ENCODE results near the gene MCHR2.

The MCHR2 gene

GRCh38 chr6:99912657-99913056, 81.4 kb downstream of the MCHR2 start:
- no peak overlapping the region for H3K27ac ChIP-seq (ENCODE audit: low read depth, low read length)
- no peaks in the 10 kb centered on the region for H3K4me1 ChIP-seq (ENCODE audit: control insufficient read depth in 1 of 2, insufficient read depth in 2 of 2, low read length in 2 of 2)
- no peak overlapping the region for H3K9ac ChIP-seq (ENCODE audit: low read depth in 1 of 2, low read length in 2 of 2)
- H3K9me3 ChIP-seq (ENCODE audit: control insufficient read depth in 1 of 2, low read length in 2 of 2): no peaks in the 10 kb centered on the region
- H3K4me3 ChIP-seq (ENCODE audit: low read depth in 1 of 2, low read length in 2 of 2): no peak overlapping the region
- no peaks in the 10 kb centered on the region for H3K27me3 ChIP-seq (ENCODE audit: control insufficient read depth in 1 of 2, insufficient read depth in 2 of 2, low read length in 2 of 2)
- H3K36me3 ChIP-seq (ENCODE audit: control insufficient read depth in 1 of 2, insufficient read depth in 2 of 2, low read length in 2 of 2): no peaks in the 10 kb centered on the region

- Histone ChIP-seq H3K4me3 (ENCODE audit: low read depth in 1 of 2, low read length in 2 of 2) (no peak overlapping the region), H3K4me1 (ENCODE audit: control insufficient read depth in 1 of 2, insufficient read depth in 2 of 2, low read length in 2 of 2) (no peaks in the 10 kb centered on the region), H3K9ac (ENCODE audit: low read depth in 1 of 2, low read length in 2 of 2) (no peak overlapping the region), H3K27ac (ENCODE audit: low read depth, low read length) (no peak overlapping the region), H3K27me3 (ENCODE audit: control insufficient read depth in 1 of 2, insufficient read depth in 2 of 2, low read length in 2 of 2) (no peaks in the 10 kb centered on the region), H3K9me3 (ENCODE audit: control insufficient read depth in 1 of 2, low read length in 2 of 2) (no peaks in the 10 kb centered on the region), H3K36me3 (ENCODE audit: control insufficient read depth in 1 of 2, insufficient read depth in 2 of 2, low read length in 2 of 2) (no peaks in the 10 kb centered on the region)
Measured at GRCh38 chr6:99905209-99906106, 88.6 kb downstream of the MCHR2 start.

- no peaks in the 10 kb centered on the region for H3K9me3 ChIP-seq (ENCODE audit: control insufficient read depth in 1 of 2, low read length in 2 of 2)
Measured at GRCh38 chr6:99901596-99902384, 92.2 kb downstream of the MCHR2 start.

GRCh38 chr6:99894815-99895214, 99.2 kb downstream of the MCHR2 start:
- H3K27me3 ChIP-seq (ENCODE audit: control insufficient read depth in 1 of 2, insufficient read depth in 2 of 2, low read length in 2 of 2): no peaks in the 10 kb centered on the region
- no peaks in the 10 kb centered on the region for H3K9me3 ChIP-seq (ENCODE audit: control insufficient read depth in 1 of 2, low read length in 2 of 2)
- no peaks in the 10 kb centered on the region for H3K4me1 ChIP-seq (ENCODE audit: control insufficient read depth in 1 of 2, insufficient read depth in 2 of 2, low read length in 2 of 2)
- H3K9ac ChIP-seq (ENCODE audit: low read depth in 1 of 2, low read length in 2 of 2): no peak overlapping the region
- no peaks in the 10 kb centered on the region for H3K36me3 ChIP-seq (ENCODE audit: control insufficient read depth in 1 of 2, insufficient read depth in 2 of 2, low read length in 2 of 2)
- no peak overlapping the region for H3K4me3 ChIP-seq (ENCODE audit: low read depth in 1 of 2, low read length in 2 of 2)
- no peak overlapping the region for H3K27ac ChIP-seq (ENCODE audit: low read depth, low read length)

More at GRCh38 chr6:99901596-99902384, 92.2 kb downstream of the MCHR2 start:
- no peaks in the 10 kb centered on the region for H3K36me3 ChIP-seq (ENCODE audit: control insufficient read depth in 1 of 2, insufficient read depth in 2 of 2, low read length in 2 of 2)
- H3K4me1 ChIP-seq (ENCODE audit: control insufficient read depth in 1 of 2, insufficient read depth in 2 of 2, low read length in 2 of 2): no peaks in the 10 kb centered on the region
- H3K9ac ChIP-seq (ENCODE audit: low read depth in 1 of 2, low read length in 2 of 2): no peak overlapping the region
- H3K4me3 ChIP-seq (ENCODE audit: low read depth in 1 of 2, low read length in 2 of 2): no peak overlapping the region
- H3K27ac ChIP-seq (ENCODE audit: low read depth, low read length): no peak overlapping the region
- no peaks in the 10 kb centered on the region for H3K27me3 ChIP-seq (ENCODE audit: control insufficient read depth in 1 of 2, insufficient read depth in 2 of 2, low read length in 2 of 2)

GRCh38 chr6:99887066-99887465, 107.0 kb downstream of the MCHR2 start:
- Histone ChIP-seq H3K4me3 (ENCODE audit: low read depth in 1 of 2, low read length in 2 of 2) (no peak overlapping the region), H3K4me1 (ENCODE audit: control insufficient read depth in 1 of 2, insufficient read depth in 2 of 2, low read length in 2 of 2) (no peaks in the 10 kb centered on the region), H3K27ac (ENCODE audit: low read depth, low read length) (no peak overlapping the region), H3K9ac (ENCODE audit: low read depth in 1 of 2, low read length in 2 of 2) (no peak overlapping the region), H3K9me3 (ENCODE audit: control insufficient read depth in 1 of 2, low read length in 2 of 2) (no peaks in the 10 kb centered on the region), H3K27me3 (ENCODE audit: control insufficient read depth in 1 of 2, insufficient read depth in 2 of 2, low read length in 2 of 2) (no peaks in the 10 kb centered on the region), H3K36me3 (ENCODE audit: control insufficient read depth in 1 of 2, insufficient read depth in 2 of 2, low read length in 2 of 2) (no peaks in the 10 kb centered on the region)

GRCh38 chr6:99885051-99885450, 109.0 kb downstream of the MCHR2 start:
- Histone ChIP-seq H3K9ac (ENCODE audit: low read depth in 1 of 2, low read length in 2 of 2) (no peak overlapping the region), H3K4me3 (ENCODE audit: low read depth in 1 of 2, low read length in 2 of 2) (no peak overlapping the region), H3K36me3 (ENCODE audit: control insufficient read depth in 1 of 2, insufficient read depth in 2 of 2, low read length in 2 of 2) (no peaks in the 10 kb centered on the region), H3K9me3 (ENCODE audit: control insufficient read depth in 1 of 2, low read length in 2 of 2) (no peaks in the 10 kb centered on the region), H3K27ac (ENCODE audit: low read depth, low read length) (no peak overlapping the region), H3K4me1 (ENCODE audit: control insufficient read depth in 1 of 2, insufficient read depth in 2 of 2, low read length in 2 of 2) (no peaks in the 10 kb centered on the region), H3K27me3 (ENCODE audit: control insufficient read depth in 1 of 2, insufficient read depth in 2 of 2, low read length in 2 of 2) (no peaks in the 10 kb centered on the region)

- no peak overlapping the region for H3K4me3 ChIP-seq (ENCODE audit: low read depth in 1 of 2, low read length in 2 of 2)
Measured at GRCh38 chr6:99882128-99882702, 111.8 kb downstream of the MCHR2 start.

GRCh38 chr6:99879431-99879830, 114.6 kb downstream of the MCHR2 start:
- no peaks in the 10 kb centered on the region for H3K27me3 ChIP-seq (ENCODE audit: control insufficient read depth in 1 of 2, insufficient read depth in 2 of 2, low read length in 2 of 2)
- no peak overlapping the region for H3K9ac ChIP-seq (ENCODE audit: low read depth in 1 of 2, low read length in 2 of 2)
- no peaks in the 10 kb centered on the region for H3K9me3 ChIP-seq (ENCODE audit: control insufficient read depth in 1 of 2, low read length in 2 of 2)
- no peak overlapping the region for H3K27ac ChIP-seq (ENCODE audit: low read depth, low read length)
- no peaks in the 10 kb centered on the region for H3K4me1 ChIP-seq (ENCODE audit: control insufficient read depth in 1 of 2, insufficient read depth in 2 of 2, low read length in 2 of 2)
- no peak overlapping the region for H3K4me3 ChIP-seq (ENCODE audit: low read depth in 1 of 2, low read length in 2 of 2)
- no peaks in the 10 kb centered on the region for H3K36me3 ChIP-seq (ENCODE audit: control insufficient read depth in 1 of 2, insufficient read depth in 2 of 2, low read length in 2 of 2)

More at GRCh38 chr6:99882128-99882702, 111.8 kb downstream of the MCHR2 start:
- Histone ChIP-seq H3K9ac (ENCODE audit: low read depth in 1 of 2, low read length in 2 of 2) (no peak overlapping the region), H3K9me3 (ENCODE audit: control insufficient read depth in 1 of 2, low read length in 2 of 2) (no peaks in the 10 kb centered on the region), H3K4me1 (ENCODE audit: control insufficient read depth in 1 of 2, insufficient read depth in 2 of 2, low read length in 2 of 2) (no peaks in the 10 kb centered on the region), H3K36me3 (ENCODE audit: control insufficient read depth in 1 of 2, insufficient read depth in 2 of 2, low read length in 2 of 2) (no peaks in the 10 kb centered on the region), H3K27ac (ENCODE audit: low read depth, low read length) (no peak overlapping the region), H3K27me3 (ENCODE audit: control insufficient read depth in 1 of 2, insufficient read depth in 2 of 2, low read length in 2 of 2) (no peaks in the 10 kb centered on the region)

- Histone ChIP-seq H3K4me3 (ENCODE audit: low read depth in 1 of 2, low read length in 2 of 2) (no peak overlapping the region), H3K9me3 (ENCODE audit: control insufficient read depth in 1 of 2, low read length in 2 of 2) (no peaks in the 10 kb centered on the region), H3K4me1 (ENCODE audit: control insufficient read depth in 1 of 2, insufficient read depth in 2 of 2, low read length in 2 of 2) (no peaks in the 10 kb centered on the region), H3K27ac (ENCODE audit: low read depth, low read length) (no peak overlapping the region), H3K27me3 (ENCODE audit: control insufficient read depth in 1 of 2, insufficient read depth in 2 of 2, low read length in 2 of 2) (no peaks in the 10 kb centered on the region), H3K36me3 (ENCODE audit: control insufficient read depth in 1 of 2, insufficient read depth in 2 of 2, low read length in 2 of 2) (no peaks in the 10 kb centered on the region), H3K9ac (ENCODE audit: low read depth in 1 of 2, low read length in 2 of 2) (no peak overlapping the region)
Measured at GRCh38 chr6:99875068-99875467, 119.0 kb downstream of the MCHR2 start.

- H3K36me3 ChIP-seq (ENCODE audit: control insufficient read depth in 1 of 2, insufficient read depth in 2 of 2, low read length in 2 of 2): no peaks in the 10 kb centered on the region
- H3K9me3 ChIP-seq (ENCODE audit: control insufficient read depth in 1 of 2, low read length in 2 of 2): no peaks in the 10 kb centered on the region
- no peak overlapping the region for H3K4me3 ChIP-seq (ENCODE audit: low read depth in 1 of 2, low read length in 2 of 2)
- no peaks in the 10 kb centered on the region for H3K27me3 ChIP-seq (ENCODE audit: control insufficient read depth in 1 of 2, insufficient read depth in 2 of 2, low read length in 2 of 2)
- no peak overlapping the region for H3K27ac ChIP-seq (ENCODE audit: low read depth, low read length)
- H3K9ac ChIP-seq (ENCODE audit: low read depth in 1 of 2, low read length in 2 of 2): no peak overlapping the region
- H3K4me1 ChIP-seq (ENCODE audit: control insufficient read depth in 1 of 2, insufficient read depth in 2 of 2, low read length in 2 of 2): no peaks in the 10 kb centered on the region
Measured at GRCh38 chr6:99873084-99873483, 120.9 kb downstream of the MCHR2 start.
